Smooth muscle cell (in vitro differentiated cells): ENCODE measurements around the gene OLIG2. TPM values are rescaled to one million over a fixed set of nuclear protein-coding genes. Genes with fewer than 3 reads are reported as not detected.
A peak's percentile ranks its signal among the peaks of the same experiment; 100 is the strongest.

Experiments used
- DNase-seq: peaks from one replicate; lab custom pipeline; 2025; ENCODE audit not compliant: unreplicated experiment; lab: John Stamatoyannopoulos, UW
- H2AFZ ChIP-seq: fragments of 200-600 bp; sonication (generic); 2 replicates; pipeline ENCODE4 v1.6.0; 2016; ENCODE audit warnings: antibody characterized with exemption, low read depth, mild to moderate bottlenecking
- H3F3A ChIP-seq: fragments of 200-600 bp; sonication (generic); 2 replicates; pipeline ENCODE4 v1.6.0; 2017; ENCODE audit warnings: antibody characterized with exemption, low read depth
- H3K27ac ChIP-seq: fragments of 200-600 bp; sonication (generic); 2 replicates; pipeline ENCODE4 v1.5.1; 2016; ENCODE audit warnings: low read depth, mild to moderate bottlenecking
- H3K27me3 ChIP-seq: fragments of 200-600 bp; sonication (generic); 2 replicates; pipeline ENCODE4 v1.6.1; 2016; ENCODE audit warnings: low read depth, mild to moderate bottlenecking
- H3K36me3 ChIP-seq: fragments of 200-600 bp; sonication (generic); 2 replicates; pipeline ENCODE4 v1.5.1; 2016; ENCODE audit warnings: low read depth
- H3K4me1 ChIP-seq: fragments of 200-600 bp; sonication (generic); 2 replicates; pipeline ENCODE4 v1.5.1; 2016; ENCODE audit warnings: low read depth
- H3K4me2 ChIP-seq: fragments of 200-600 bp; sonication (generic); 2 replicates; pipeline ENCODE4 v1.6.0; 2016; ENCODE audit warnings: mild to moderate bottlenecking
- H3K4me3 ChIP-seq: fragments of 200-600 bp; sonication (generic); 2 replicates; pipeline ENCODE4 v1.5.1; 2016; ENCODE audit warnings: mild to moderate bottlenecking
- H3K79me2 ChIP-seq: fragments of 200-600 bp; sonication (generic); 2 replicates; pipeline ENCODE4 v1.6.0; 2016; ENCODE audit warnings: low read depth, mild to moderate bottlenecking
- H3K9ac ChIP-seq: fragments of 200-600 bp; sonication (generic); 2 replicates; pipeline ENCODE4 v1.6.0; 2016; ENCODE audit warnings: low read depth
- H3K9me3 ChIP-seq: fragments of 200-600 bp; sonication (generic); replicated peaks from 2 replicates; pipeline ENCODE4 v1.5.1; 2016; ENCODE audit warnings: low read depth
- H4K20me1 ChIP-seq: fragments of 200-600 bp; sonication (generic); 2 replicates; pipeline ENCODE4 v1.6.0; 2016; ENCODE audit warnings: low read depth
- CTCF ChIP-seq: fragments of 200-600 bp; sonication (generic); IDR thresholded peaks from 2 replicates; pipeline ENCODE4 v1.5.1; 2017; ENCODE audit warnings: borderline replicate concordance, mild to moderate bottlenecking, antibody characterized with exemption; ENCODE audit not compliant: insufficient read depth, poor library complexity, severe bottlenecking
- WGBS: methylation state at CpG from one replicate; pipeline ENCODE4 v1.1.7; 2016; ENCODE audit warnings: low lambda C conversion rate; 5-methylcytosine and 5-hydroxymethylcytosine counted together
- polyA plus RNA-seq: library from polyadenylated mRNA; unstranded; fragments of >200 nt; fragmentation: Nextera tagmentation; extraction: Ambion mirVana; gene quantifications from 2 replicates; pipeline ENCODE4 v1.2.1, GENCODE V29; 2016
- total RNA-seq: library from RNA; depleted of rRNA; stranded (reverse); fragments of >200 nt; gene quantifications from 2 replicates; pipeline ENCODE4 v1.2.3, GENCODE V29; 2014

The OLIG2 gene
- total and polyA plus RNA-seq, 2 experiments from 2014 or later, result not detected

- DNase-seq, result no peak
- H3K27ac ChIP-seq, result no peak overlapping the region
- H3K9ac ChIP-seq, result no peak overlapping the region
- TF ChIP-seq CTCF, result no peak
- peaks cover 13% of the 10 kb centered on the region for H3K4me1 ChIP-seq
- no peaks in the 10 kb centered on the region for H4K20me1 ChIP-seq
- H3K9me3 ChIP-seq, result no peaks in the 10 kb centered on the region
- no peak overlapping the region for H2AFZ ChIP-seq
- H3K27me3 ChIP-seq, result peaks cover 31% of the 10 kb centered on the region
- WGBS, result 86% methylated on average over 6 of the region's 6 CpGs
- H3F3A ChIP-seq, result no peaks in the 10 kb centered on the region
- no peaks in the 10 kb centered on the region for H3K79me2 ChIP-seq
- H3K4me3 ChIP-seq, result no peak overlapping the region
- H3K36me3 ChIP-seq, result no peaks in the 10 kb centered on the region
- no peak overlapping the region for H3K4me2 ChIP-seq
Measured at GRCh38 chr21:32990666-32991065, 35.1 kb upstream of the OLIG2 start.

- no peaks in the 10 kb centered on the region for H4K20me1 ChIP-seq
- no peaks in the 10 kb centered on the region for H3K9me3 ChIP-seq
- 73% methylated on average over 8 of the region's 8 CpGs for WGBS
- no peaks in the 10 kb centered on the region for H3K79me2 ChIP-seq
- H3K4me3 ChIP-seq, result no peak overlapping the region
- no peak overlapping the region for H3K27ac ChIP-seq
- peaks cover 31% of the 10 kb centered on the region for H3K27me3 ChIP-seq
- peaks cover 13% of the 10 kb centered on the region for H3K4me1 ChIP-seq
- TF ChIP-seq CTCF, result no peak
- H3K9ac ChIP-seq, result no peak overlapping the region
- no peak overlapping the region for H3K4me2 ChIP-seq
- H3F3A ChIP-seq, result no peaks in the 10 kb centered on the region
- H2AFZ ChIP-seq, result no peak overlapping the region
- no peaks in the 10 kb centered on the region for H3K36me3 ChIP-seq
- DNase-seq, result no peak
Measured at GRCh38 chr21:32991361-32991760, 34.4 kb upstream of the OLIG2 start.

GRCh38 chr21:32993894-32994293 lies 31.8 kb upstream of the OLIG2 start:
- DNase-seq, result no peak
- H3K4me3 ChIP-seq, result no peak overlapping the region
- no peaks in the 10 kb centered on the region for H3F3A ChIP-seq
- H3K4me1 ChIP-seq, result peaks cover 13% of the 10 kb centered on the region
- WGBS, result 80% methylated on average over 3 of the region's 3 CpGs
- no peaks in the 10 kb centered on the region for H3K79me2 ChIP-seq
- no peak overlapping the region for H3K27ac ChIP-seq
- no peak overlapping the region for H2AFZ ChIP-seq
- no peaks in the 10 kb centered on the region for H4K20me1 ChIP-seq
- TF ChIP-seq CTCF, result no peak
- H3K27me3 ChIP-seq, result peaks cover 34% of the 10 kb centered on the region
- H3K36me3 ChIP-seq, result no peaks in the 10 kb centered on the region
- H3K9ac ChIP-seq, result no peak overlapping the region
- no peaks in the 10 kb centered on the region for H3K9me3 ChIP-seq
- no peak overlapping the region for H3K4me2 ChIP-seq

GRCh38 chr21:32994305-32994704 lies 31.4 kb upstream of the OLIG2 start:
- no peak overlapping the region for H3K9ac ChIP-seq
- no peak overlapping the region for H3K4me3 ChIP-seq
- H3K4me1 ChIP-seq, result peaks cover 13% of the 10 kb centered on the region
- H2AFZ ChIP-seq, result no peak overlapping the region
- H3K79me2 ChIP-seq, result no peaks in the 10 kb centered on the region
- no peak for DNase-seq
- no peaks in the 10 kb centered on the region for H3K36me3 ChIP-seq
- WGBS, result 30% methylated on average over 3 of the region's 3 CpGs
- H3K27me3 ChIP-seq, result peaks cover 34% of the 10 kb centered on the region
- H3K9me3 ChIP-seq, result no peaks in the 10 kb centered on the region
- H4K20me1 ChIP-seq, result no peaks in the 10 kb centered on the region
- no peak overlapping the region for H3K27ac ChIP-seq
- peak; percentile 52 for TF ChIP-seq CTCF
- no peaks in the 10 kb centered on the region for H3F3A ChIP-seq
- H3K4me2 ChIP-seq, result no peak overlapping the region
